LoVo (cell line): ENCODE results near the gene ADAMTS9.

Source experiments
- DNase-seq: peaks from one replicate; pipeline ENCODE4 v3.0.0-alpha.2; 2016; ENCODE audit warnings: low spot score

ADAMTS9 gene

GRCh38 chr3:64536166-64536565, 151.6 kb downstream of the ADAMTS9 start:
- no peak for DNase-seq

GRCh38 chr3:64533617-64534317, 154.0 kb downstream of the ADAMTS9 start:
- peak; percentile 69 for DNase-seq

GRCh38 chr3:64530434-64531049, 157.3 kb downstream of the ADAMTS9 start:
- DNase-seq, result peak; percentile 25

GRCh38 chr3:64523324-64523723, 164.5 kb downstream of the ADAMTS9 start:
- DNase-seq, result no peak

GRCh38 chr3:64520334-64520733, 167.5 kb downstream of the ADAMTS9 start:
- DNase-seq, result no peak

- DNase-seq, result no peak
These were observed 168.8 kb downstream of the ADAMTS9 start for GRCh38 chr3:64518950-64519349.

GRCh38 chr3:64518496-64518895, 169.3 kb downstream of the ADAMTS9 start:
- no peak for DNase-seq

GRCh38 chr3:64514889-64515288, 172.9 kb downstream of the ADAMTS9 start:
- DNase-seq, result no peak

GRCh38 chr3:64509206-64509605, 178.6 kb downstream of the ADAMTS9 start:
- DNase-seq, result no peak

- peak; percentile 12 for DNase-seq
These were observed 179.7 kb downstream of the ADAMTS9 start for GRCh38 chr3:64508140-64508539.

GRCh38 chr3:64506255-64506654, 181.5 kb downstream of the ADAMTS9 start:
- no peak for DNase-seq

- no peak for DNase-seq
These were observed 182.4 kb downstream of the ADAMTS9 start for GRCh38 chr3:64505419-64505818.

- DNase-seq, result no peak
These were observed 185.5 kb downstream of the ADAMTS9 start for GRCh38 chr3:64502284-64502683.

GRCh38 chr3:64501298-64501906, 186.4 kb downstream of the ADAMTS9 start:
- no peak for DNase-seq

- no peak for DNase-seq
These were observed 190.9 kb downstream of the ADAMTS9 start for GRCh38 chr3:64496786-64497490.

GRCh38 chr3:64495781-64496334, 191.9 kb downstream of the ADAMTS9 start:
- DNase-seq, result no peak

- no peak for DNase-seq
These were observed 192.5 kb downstream of the ADAMTS9 start for GRCh38 chr3:64495121-64495780.

GRCh38 chr3:64494526-64494925, 193.3 kb downstream of the ADAMTS9 start:
- no peak for DNase-seq

GRCh38 chr3:64493149-64493548, 194.7 kb downstream of the ADAMTS9 start:
- DNase-seq, result no peak

- DNase-seq, result no peak
These were observed 196.0 kb downstream of the ADAMTS9 start for GRCh38 chr3:64491843-64492242.

- DNase-seq, result no peak
These were observed 197.5 kb downstream of the ADAMTS9 start for GRCh38 chr3:64490180-64490724.
